ENCODE data around the gene ABCB8. TPM values are rescaled to one million over a fixed set of nuclear protein-coding genes. Genes with fewer than 3 reads are reported as not detected.
A peak's percentile ranks its signal among the peaks of the same experiment; 100 is the strongest.

Gene ABCB8
- total and polyA plus RNA-seq, 2 of the 8 experiments (the other 6 are each of a cell fraction or from before 2014, with no cell fraction given) = 17.7 to 27.0 TPM

- no peaks in the 10 kb centered on the region for H4K20me1 ChIP-seq (replicated peaks in 1 of 2; ENCODE audit: control insufficient read depth in 1 of 2, insufficient read depth in 2 of 2, low read length in 2 of 2)
- H2BK12ac ChIP-seq (ENCODE audit: low read depth, low read length) = no peak overlapping the region
- H3K9ac ChIP-seq (replicated peaks in 1 of 4; ENCODE audit: extremely low read depth in 1 of 4, low read depth in 3 of 4, low read length in 3 of 4) = no peak overlapping the region
- peaks cover 7% of the 10 kb centered on the region; the same call in 1 of the 2 replicates for H3K23me2 ChIP-seq (ENCODE audit: low read depth, low read length)
- no peak for FAIRE-seq
- ChIA-PET CTCF (ENCODE audit: partially characterized antibody) (interaction anchor here (1.3 to 6.6 kb wide), 7 partner anchors 10 to 102 kb away, joined by 3 to 79 read pairs (median 23); partner anchors contain the start of genes FASTK and NOS3), POLR2A (ENCODE audit: partially characterized antibody) (no interaction called here)
- no peaks in the 10 kb centered on the region for H3K36me3 ChIP-seq (ENCODE audit: control insufficient read depth in 2 of 4, insufficient read depth in 4 of 4, low read length in 3 of 4)
- no peak overlapping the region for H2BK20ac ChIP-seq (ENCODE audit: low read length)
- H3K4me3 ChIP-seq (ENCODE audit: extremely low read depth in 1 of 4, insufficient read depth in 2 of 4, low read depth in 3 of 4, low read length in 4 of 4) = no peak overlapping the region
- no peaks in the 10 kb centered on the region for H3K9me3 ChIP-seq (ENCODE audit: insufficient read depth in 2 of 2, low read depth in 1 of 2, low read length in 1 of 2)
- H3K79me1 ChIP-seq (ENCODE audit: low read depth, low read length) = no peaks in the 10 kb centered on the region; the same call in 1 of the 2 replicates
- H2AFZ ChIP-seq (ENCODE audit: low read length) = no peak overlapping the region
- no peak overlapping the region for H2AK5ac ChIP-seq (ENCODE audit: low read depth, low read length)
- 0 out of 2 replicates have a peak overlapping the region, but pooled peaks have one; percentile 61 for H2BK15ac ChIP-seq (ENCODE audit: low read length)
- peaks cover 0 to 30% (median 18%) of the 10 kb centered on the region in 4 experiments; a peak in 6 of 7 replicates for H3K4me1 ChIP-seq (replicated peaks in 1 of 4; ENCODE audit: control insufficient read depth in 3 of 4, insufficient read depth in 4 of 4, low read length in 3 of 4)
- no peak overlapping the region for H3K56ac ChIP-seq (replicated peaks; ENCODE audit: insufficient read length, low read depth, low read length)
- no peak overlapping the region; the same call in 1 of the 2 replicates for H4K8ac ChIP-seq (ENCODE audit: extremely low read depth, insufficient read depth, low read length)
- no peak overlapping the region for H2BK120ac ChIP-seq (replicated peaks; ENCODE audit: low read depth, low read length)
- H3K23ac ChIP-seq (ENCODE audit: insufficient read length) = no peak overlapping the region
- no peak overlapping the region for H4K91ac ChIP-seq (replicated peaks; ENCODE audit: insufficient read length, low read length)
- no peak overlapping the region for H4K5ac ChIP-seq (ENCODE audit: insufficient read length, low read depth, low read length)
- no peak overlapping the region for H3K27ac ChIP-seq (ENCODE audit: low read depth, low read length)
- no peak overlapping the region for H3K18ac ChIP-seq (ENCODE audit: extremely low read depth, low read length)
- no peak for DNase-seq (ENCODE audit: low read depth in 1 of 2, low spot score in 2 of 2)
- H3K79me2 ChIP-seq (ENCODE audit: control insufficient read depth in 1 of 2, insufficient read depth in 2 of 2, low read length in 2 of 2) = no peaks in the 10 kb centered on the region
- H3K14ac ChIP-seq (ENCODE audit: insufficient read length) = no peak overlapping the region
- 89% methylated on average over 5 of the region's 5 CpGs; no CpG with 5 or more reads in 1 of the 2 experiments for WGBS, 2 experiments (ENCODE audit: extremely low coverage in 1 of 2, insufficient coverage in 1 of 2, insufficient read length in 1 of 2, insufficient replicate concordance in 2 of 2, low coverage in 1 of 2, low lambda C conversion rate in 2 of 2, missing lambda C conversion rate in 1 of 2)
- H3K4me2 ChIP-seq (ENCODE audit: insufficient read depth in 1 of 2, low read depth in 2 of 2, low read length in 2 of 2) = no peak overlapping the region
- peaks cover 8 to 45% (median 38%) of the 10 kb centered on the region in 4 experiments for H3K27me3 ChIP-seq (replicated peaks in 1 of 4; ENCODE audit: control insufficient read depth in 3 of 4, extremely low read depth in 1 of 4, insufficient read depth in 3 of 4, low read length in 3 of 4)
- H2BK5ac ChIP-seq (ENCODE audit: low read depth, low read length) = no peak overlapping the region
- H3K4ac ChIP-seq (replicated peaks; ENCODE audit: insufficient read length, low read depth, low read length) = no peak overlapping the region
- no peak for TF ChIP-seq CBX5 (IDR thresholded peaks at IDR 0.05; ENCODE audit: low read depth, low read length)
- no peak for TF ChIP-seq POLR2AphosphoS5 (IDR thresholded peaks at IDR 0.05; ENCODE audit: low read depth, low read length)
- TF ChIP-seq CTBP2 (IDR thresholded peaks at IDR 0.05; ENCODE audit: borderline replicate concordance, insufficient read depth, insufficient read length, low read length) = no peak
- TF ChIP-seq SIRT6 (IDR thresholded peaks at IDR 0.05; ENCODE audit: low read length) = no peak
- no peak for TF ChIP-seq CREB1 (IDR thresholded peaks at IDR 0.05)
- no peak for TF ChIP-seq TAF7 (optimal IDR thresholded peaks at IDR 0.05; ENCODE audit: borderline replicate concordance, low read depth, low read length)
- no peak for TF ChIP-seq EP300 (IDR thresholded peaks at IDR 0.05; ENCODE audit: borderline replicate concordance in 1 of 2, low read depth in 2 of 2, low read length in 2 of 2)
- no peak for TF ChIP-seq JUN (IDR thresholded peaks at IDR 0.05; ENCODE audit: low read depth, low read length)
- TF ChIP-seq SP4 (IDR thresholded peaks at IDR 0.05; ENCODE audit: low read length) = no peak
- no peak for TF ChIP-seq RFX5 (IDR thresholded peaks at IDR 0.05; ENCODE audit: borderline replicate concordance, low read depth, low read length)
- TF ChIP-seq NRF1 (IDR thresholded peaks at IDR 0.05; ENCODE audit: low read depth, low read length) = no peak
- TF ChIP-seq MAFK (IDR thresholded peaks at IDR 0.05; ENCODE audit: low read depth, low read length) = no peak
- TF ChIP-seq HDAC6 (IDR thresholded peaks at IDR 0.05; ENCODE audit: low read depth, low read length) = no peak
- TF ChIP-seq NANOG (IDR thresholded peaks at IDR 0.05; ENCODE audit: insufficient read depth, low read depth, low read length, poor library complexity, severe bottlenecking) = no peak
- TF ChIP-seq TAF1 (IDR thresholded peaks at IDR 0.05; ENCODE audit: low read depth, low read length) = no peak
Observed at GRCh38 chr7:151015967-151016366, 12.3 kb upstream of the ABCB8 start.
